Measurements from ENCODE around the gene FAM13A.

FAM13A gene

DNA sequence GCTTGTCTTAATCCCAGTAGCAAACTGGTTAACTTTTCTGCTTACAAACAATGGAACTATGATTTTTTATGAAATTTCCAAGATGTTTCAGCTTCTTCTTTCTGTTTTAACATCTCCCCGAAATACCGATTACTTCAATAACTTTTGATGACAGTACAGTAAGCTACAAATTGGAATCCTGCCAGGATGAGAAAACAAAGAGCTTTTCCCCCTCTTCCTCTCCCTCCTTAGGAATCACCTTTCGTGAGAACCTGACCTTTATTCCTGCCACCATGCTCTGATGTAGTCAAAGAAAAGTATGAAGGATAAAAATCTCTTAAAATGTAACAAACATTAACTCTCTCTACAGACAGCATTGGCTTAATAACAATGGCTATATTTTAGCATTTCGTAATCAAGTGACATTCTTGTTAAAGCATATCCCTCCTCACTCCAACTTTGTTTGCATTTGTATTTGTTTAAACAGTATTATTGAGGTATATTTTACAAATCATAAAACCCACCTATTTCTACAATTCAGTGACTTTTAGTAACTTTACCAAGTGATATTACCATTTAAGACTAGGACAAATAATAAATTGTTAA lies 210.7 kb downstream of the FAM13A start:
- no peak for TF ChIP-seq POLR2AphosphoS5 (IDR thresholded peaks at IDR 0.05; ENCODE audit: low read depth)
- TF ChIP-seq SPI1 (IDR thresholded peaks at IDR 0.05; ENCODE audit: borderline replicate concordance, low read depth): no peak
- no peak for TF ChIP-seq REST (IDR thresholded peaks at IDR 0.05; ENCODE audit: insufficient replicate concordance, low read depth)
- TF ChIP-seq, protein P1, sequence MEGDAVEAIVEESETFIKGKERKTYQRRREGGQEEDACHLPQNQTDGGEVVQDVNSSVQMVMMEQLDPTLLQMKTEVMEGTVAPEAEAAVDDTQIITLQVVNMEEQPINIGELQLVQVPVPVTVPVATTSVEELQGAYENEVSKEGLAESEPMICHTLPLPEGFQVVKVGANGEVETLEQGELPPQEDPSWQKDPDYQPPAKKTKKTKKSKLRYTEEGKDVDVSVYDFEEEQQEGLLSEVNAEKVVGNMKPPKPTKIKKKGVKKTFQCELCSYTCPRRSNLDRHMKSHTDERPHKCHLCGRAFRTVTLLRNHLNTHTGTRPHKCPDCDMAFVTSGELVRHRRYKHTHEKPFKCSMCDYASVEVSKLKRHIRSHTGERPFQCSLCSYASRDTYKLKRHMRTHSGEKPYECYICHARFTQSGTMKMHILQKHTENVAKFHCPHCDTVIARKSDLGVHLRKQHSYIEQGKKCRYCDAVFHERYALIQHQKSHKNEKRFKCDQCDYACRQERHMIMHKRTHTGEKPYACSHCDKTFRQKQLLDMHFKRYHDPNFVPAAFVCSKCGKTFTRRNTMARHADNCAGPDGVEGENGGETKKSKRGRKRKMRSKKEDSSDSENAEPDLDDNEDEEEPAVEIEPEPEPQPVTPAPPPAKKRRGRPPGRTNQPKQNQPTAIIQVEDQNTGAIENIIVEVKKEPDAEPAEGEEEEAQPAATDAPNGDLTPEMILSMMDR (IDR thresholded peaks at IDR 0.05; ENCODE audit: insufficient read depth, low read length): no peak
- TF ChIP-seq GABPA (IDR thresholded peaks at IDR 0.05; ENCODE audit: low read depth): no peak
- Histone ChIP-seq H3K27ac (replicated peaks) (no peak overlapping the region), H3K27me3 (ENCODE audit: insufficient read depth, poor library complexity, severe bottlenecking) (no peaks in the 10 kb centered on the region), H3K4me3 (replicated peaks; ENCODE audit: insufficient read depth, low read length) (no peak overlapping the region)
- no peak for DNase-seq (ENCODE audit: low read depth in 1 of 2, low spot score in 1 of 2)

DNA sequence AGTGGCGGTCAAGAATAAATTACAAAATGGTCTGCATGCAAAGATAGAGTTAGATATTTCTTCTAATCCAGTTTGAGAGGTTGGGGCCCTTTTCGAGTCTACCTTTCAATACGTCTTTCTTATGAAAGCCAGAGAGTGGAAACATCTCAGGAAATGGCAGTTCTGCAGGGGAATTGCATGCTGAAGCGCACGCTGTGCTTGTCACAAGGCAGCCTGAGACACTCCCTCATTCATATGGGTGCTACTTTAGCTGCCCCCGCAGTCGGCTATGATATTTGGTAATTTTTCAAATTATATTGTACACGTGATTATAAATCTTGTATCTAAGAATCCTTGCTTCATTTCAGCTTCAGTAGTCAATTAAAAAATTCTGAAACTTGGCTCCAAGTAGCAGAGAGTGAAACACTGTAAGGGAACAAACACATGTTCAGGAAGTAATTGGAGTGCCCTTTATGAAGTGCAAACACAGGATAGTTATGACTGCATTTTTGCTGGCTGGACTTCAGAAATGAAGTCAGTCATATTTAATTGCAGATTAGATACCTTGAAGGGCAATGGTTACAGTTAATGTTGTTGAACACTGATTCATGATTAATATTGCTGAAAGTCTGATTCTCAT lies 213.8 kb downstream of the FAM13A start:
- Histone ChIP-seq H3K27me3 (ENCODE audit: insufficient read depth, poor library complexity, severe bottlenecking) (no peaks in the 10 kb centered on the region), H3K4me3 (replicated peaks; ENCODE audit: insufficient read depth, low read length) (no peak overlapping the region), H3K27ac (replicated peaks) (no peak overlapping the region)
- no peak for DNase-seq (ENCODE audit: low read depth in 1 of 2, low spot score in 1 of 2)
- TF ChIP-seq REST (IDR thresholded peaks at IDR 0.05; ENCODE audit: insufficient replicate concordance, low read depth): no peak
- no peak for TF ChIP-seq SPI1 (IDR thresholded peaks at IDR 0.05; ENCODE audit: borderline replicate concordance, low read depth)
- TF ChIP-seq, protein P1 (IDR thresholded peaks at IDR 0.05; ENCODE audit: insufficient read depth, low read length): no peak
- TF ChIP-seq GABPA (IDR thresholded peaks at IDR 0.05; ENCODE audit: low read depth): no peak
- TF ChIP-seq POLR2AphosphoS5 (IDR thresholded peaks at IDR 0.05; ENCODE audit: low read depth): no peak

GRCh38 chr4:88841635-88842034 lies 215.3 kb downstream of the FAM13A start:
- H3K27me3 ChIP-seq (ENCODE audit: insufficient read depth, poor library complexity, severe bottlenecking): no peaks in the 10 kb centered on the region
- TF ChIP-seq SPI1 (IDR thresholded peaks at IDR 0.05; ENCODE audit: borderline replicate concordance, low read depth): no peak
- TF ChIP-seq, protein P1 (IDR thresholded peaks at IDR 0.05; ENCODE audit: insufficient read depth, low read length): no peak
- TF ChIP-seq REST (IDR thresholded peaks at IDR 0.05; ENCODE audit: insufficient replicate concordance, low read depth): no peak
- no peak for TF ChIP-seq GABPA (IDR thresholded peaks at IDR 0.05; ENCODE audit: low read depth)
- TF ChIP-seq POLR2AphosphoS5 (IDR thresholded peaks at IDR 0.05; ENCODE audit: low read depth): no peak
- no peak overlapping the region for H3K4me3 ChIP-seq (replicated peaks; ENCODE audit: insufficient read depth, low read length)
- no peak for DNase-seq (ENCODE audit: low read depth in 1 of 2, low spot score in 1 of 2)
- no peak overlapping the region for H3K27ac ChIP-seq (replicated peaks)

Data from HL-60 (cell line).